ENCODE data around the gene TCOF1.
A peak's percentile ranks its signal among the peaks of the same experiment; 100 is the strongest.

Gene TCOF1

DNA sequence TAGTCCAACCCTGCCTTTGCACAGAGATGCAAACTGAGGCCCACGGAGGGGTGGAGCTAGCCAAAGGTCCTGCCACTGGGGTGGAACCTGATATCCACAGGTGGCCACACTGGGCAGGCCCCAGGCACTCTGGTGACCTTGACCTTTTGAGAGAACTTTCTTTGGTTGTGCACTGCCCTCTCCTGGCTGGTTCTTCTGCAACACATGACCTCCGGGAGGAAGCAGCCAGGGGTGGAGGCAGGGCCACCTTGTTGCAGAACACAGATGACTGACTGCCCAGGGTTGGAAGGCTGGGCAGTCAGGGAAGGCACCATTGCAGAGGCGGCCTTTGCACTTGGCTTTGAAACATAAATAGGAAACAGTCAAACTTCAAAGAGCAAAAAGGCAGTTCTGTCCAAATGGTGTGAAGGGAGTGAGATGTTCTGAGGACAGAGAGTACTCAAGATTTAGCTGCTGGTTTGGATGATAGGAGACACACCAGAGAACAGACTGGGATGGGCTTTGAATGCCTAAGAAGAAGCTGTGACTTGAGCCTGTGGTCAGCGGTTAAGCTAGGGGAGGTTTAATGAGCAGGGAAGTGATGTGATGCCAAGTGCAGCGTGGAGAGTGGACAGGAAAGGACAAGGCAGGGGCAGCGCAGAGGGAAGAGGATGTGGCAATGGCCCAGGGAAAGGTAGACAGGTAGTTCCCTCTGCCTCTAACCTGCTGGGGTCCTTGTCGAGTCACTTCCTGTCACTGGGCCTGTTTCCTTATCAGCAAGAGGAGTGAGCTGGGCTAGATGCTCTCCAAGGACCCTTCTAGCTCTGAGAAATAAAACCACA lies 6.8 kb upstream of the TCOF1 start:
- DNase-seq (peak; percentile 29), ATAC-seq (ENCODE audit: insufficient read depth, low read depth) (peak; percentile 82)
- Histone ChIP-seq H3K27me3 (ENCODE audit: insufficient read depth, low read length, poor library complexity) (peaks cover 3% of the 10 kb centered on the region), H3K4me3 (ENCODE audit: low read depth in 1 of 2, low read length in 2 of 2) (no peak overlapping the region), H3K9me3 (ENCODE audit: insufficient read depth, low read length, severe bottlenecking) (no peaks in the 10 kb centered on the region), H3K4me1 (ENCODE audit: insufficient read depth, low read length) (no peaks in the 10 kb centered on the region), H3K79me2 (ENCODE audit: insufficient read depth, low read length) (no peaks in the 10 kb centered on the region), H3K4me2 (ENCODE audit: insufficient read depth, low read length) (no peak overlapping the region), H4K20me1 (ENCODE audit: insufficient read depth, low read length) (no peaks in the 10 kb centered on the region), H2AFZ (ENCODE audit: low read depth, low read length) (no peak overlapping the region), H3K36me3 (ENCODE audit: insufficient read depth, low read length) (no peaks in the 10 kb centered on the region), H3K9ac (ENCODE audit: low read depth, low read length) (no peak overlapping the region), H3K27ac (ENCODE audit: low read length) (no peak overlapping the region)
- TF ChIP-seq EZH2 (IDR thresholded peaks at IDR 0.05; ENCODE audit: borderline replicate concordance, low read depth, low read length, severe bottlenecking) = no peak
- TF ChIP-seq, protein P1, sequence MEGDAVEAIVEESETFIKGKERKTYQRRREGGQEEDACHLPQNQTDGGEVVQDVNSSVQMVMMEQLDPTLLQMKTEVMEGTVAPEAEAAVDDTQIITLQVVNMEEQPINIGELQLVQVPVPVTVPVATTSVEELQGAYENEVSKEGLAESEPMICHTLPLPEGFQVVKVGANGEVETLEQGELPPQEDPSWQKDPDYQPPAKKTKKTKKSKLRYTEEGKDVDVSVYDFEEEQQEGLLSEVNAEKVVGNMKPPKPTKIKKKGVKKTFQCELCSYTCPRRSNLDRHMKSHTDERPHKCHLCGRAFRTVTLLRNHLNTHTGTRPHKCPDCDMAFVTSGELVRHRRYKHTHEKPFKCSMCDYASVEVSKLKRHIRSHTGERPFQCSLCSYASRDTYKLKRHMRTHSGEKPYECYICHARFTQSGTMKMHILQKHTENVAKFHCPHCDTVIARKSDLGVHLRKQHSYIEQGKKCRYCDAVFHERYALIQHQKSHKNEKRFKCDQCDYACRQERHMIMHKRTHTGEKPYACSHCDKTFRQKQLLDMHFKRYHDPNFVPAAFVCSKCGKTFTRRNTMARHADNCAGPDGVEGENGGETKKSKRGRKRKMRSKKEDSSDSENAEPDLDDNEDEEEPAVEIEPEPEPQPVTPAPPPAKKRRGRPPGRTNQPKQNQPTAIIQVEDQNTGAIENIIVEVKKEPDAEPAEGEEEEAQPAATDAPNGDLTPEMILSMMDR (IDR thresholded peaks at IDR 0.05; ENCODE audit: borderline replicate concordance, extremely low read depth, low read length, poor library complexity, severe bottlenecking) = peak; percentile 58

DNA sequence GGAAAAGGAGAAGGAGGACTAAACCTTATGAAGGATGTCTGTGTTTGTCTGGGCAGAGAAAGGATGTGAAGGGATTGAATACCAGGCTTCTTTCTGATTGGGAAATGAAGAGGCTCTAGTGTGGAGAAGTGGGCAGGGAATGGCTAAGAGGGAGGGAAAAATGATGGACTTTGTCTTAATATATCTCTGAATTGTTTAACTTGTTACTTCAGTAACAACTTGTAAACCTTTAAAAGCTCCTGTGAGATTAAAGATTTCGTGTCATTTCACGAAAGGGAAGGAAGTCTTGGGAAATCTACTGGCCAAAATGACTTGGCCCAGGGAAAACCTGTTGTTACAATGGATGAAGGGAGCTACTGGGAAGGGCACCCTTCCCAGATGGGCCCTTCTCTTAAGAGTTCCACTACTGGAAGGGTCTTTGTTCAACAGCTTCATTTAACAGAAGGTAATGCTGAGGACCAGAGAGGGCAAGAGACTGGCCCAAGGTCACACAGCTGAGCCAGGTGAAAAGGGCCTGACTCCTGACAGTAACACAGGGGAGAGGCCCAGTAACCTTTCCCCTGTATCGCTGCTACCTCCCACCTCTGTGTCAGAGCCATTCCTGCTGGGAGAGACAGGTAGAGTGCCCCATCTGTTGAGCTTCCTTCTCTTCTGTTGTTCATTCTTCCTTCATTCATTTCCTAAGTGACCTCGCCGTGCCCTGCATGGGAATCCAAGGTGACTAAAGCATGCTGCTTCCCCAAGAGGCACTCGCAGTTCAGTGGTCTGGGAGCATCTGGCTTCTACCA lies 5.1 kb upstream of the TCOF1 start:
- no peak for DNase-seq
- no peak for TF ChIP-seq EZH2 (IDR thresholded peaks at IDR 0.05; ENCODE audit: borderline replicate concordance, low read depth, low read length, severe bottlenecking)
- TF ChIP-seq, protein P1 (IDR thresholded peaks at IDR 0.05; ENCODE audit: borderline replicate concordance, extremely low read depth, low read length, poor library complexity, severe bottlenecking) = no peak
- Histone ChIP-seq H3K4me3 (ENCODE audit: low read depth in 1 of 2, low read length in 2 of 2) (no peak overlapping the region), H3K4me1 (ENCODE audit: insufficient read depth, low read length) (peaks cover 7% of the 10 kb centered on the region), H3K27ac (ENCODE audit: low read length) (no peak overlapping the region), H3K4me2 (ENCODE audit: insufficient read depth, low read length) (no peak overlapping the region), H3K9ac (ENCODE audit: low read depth, low read length) (no peak overlapping the region), H3K36me3 (ENCODE audit: insufficient read depth, low read length) (no peaks in the 10 kb centered on the region), H4K20me1 (ENCODE audit: insufficient read depth, low read length) (no peaks in the 10 kb centered on the region), H3K27me3 (ENCODE audit: insufficient read depth, low read length, poor library complexity) (peaks cover 3% of the 10 kb centered on the region), H2AFZ (ENCODE audit: low read depth, low read length) (no peak overlapping the region), H3K79me2 (ENCODE audit: insufficient read depth, low read length) (no peaks in the 10 kb centered on the region), H3K9me3 (ENCODE audit: insufficient read depth, low read length, severe bottlenecking) (no peaks in the 10 kb centered on the region)
- ATAC-seq (ENCODE audit: insufficient read depth, low read depth) = no peak

DNA sequence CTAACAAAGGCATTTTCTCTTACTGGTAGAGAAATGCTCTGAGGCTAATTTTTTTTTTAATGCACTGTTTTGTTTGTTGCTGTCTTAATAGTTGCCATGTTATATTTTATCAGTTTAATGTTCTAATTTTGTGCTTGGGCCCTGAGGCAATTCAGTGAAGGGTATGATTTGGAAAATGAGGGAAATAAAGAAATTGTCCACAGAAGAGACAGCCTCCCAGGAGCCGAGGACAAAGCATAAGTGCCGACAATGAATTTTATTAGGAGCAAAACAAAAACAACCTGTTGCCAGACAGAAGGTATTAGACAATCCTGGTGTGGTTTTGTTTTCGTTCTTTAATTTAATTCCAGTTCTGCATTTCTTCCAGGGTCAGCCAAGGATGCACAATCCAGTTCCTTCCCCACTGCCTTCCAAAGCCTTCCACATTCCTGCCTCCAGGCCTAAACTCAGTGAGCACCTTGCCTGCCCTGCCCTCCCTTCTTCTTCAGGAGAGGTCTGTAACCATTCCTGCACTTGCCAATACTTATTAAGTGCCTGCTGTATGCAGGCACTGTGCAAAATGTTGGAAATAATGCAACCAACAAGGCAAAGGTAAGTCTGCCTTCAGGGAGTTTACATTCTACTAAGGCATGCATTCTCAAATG lies 4.3 kb upstream of the TCOF1 start:
- no peak overlapping the region for H3K27ac ChIP-seq (ENCODE audit: low read length)
- no peak overlapping the region for H3K9ac ChIP-seq (ENCODE audit: low read depth, low read length)
- no peaks in the 10 kb centered on the region; the same call in 1 of the 2 replicates for H3K36me3 ChIP-seq (ENCODE audit: insufficient read depth, low read length)

More for the DNA sequence above, 4.3 kb upstream of the TCOF1 start:
- H3K27me3 ChIP-seq (ENCODE audit: insufficient read depth, low read length, poor library complexity) = peaks cover 3% of the 10 kb centered on the region
- TF ChIP-seq EZH2 (IDR thresholded peaks at IDR 0.05; ENCODE audit: borderline replicate concordance, low read depth, low read length, severe bottlenecking) = no peak
- TF ChIP-seq, protein P1 (IDR thresholded peaks at IDR 0.05; ENCODE audit: borderline replicate concordance, extremely low read depth, low read length, poor library complexity, severe bottlenecking) = no peak
- peaks cover 7% of the 10 kb centered on the region for H3K79me2 ChIP-seq (ENCODE audit: insufficient read depth, low read length)
- H2AFZ ChIP-seq (ENCODE audit: low read depth, low read length) = no peak overlapping the region
- peaks cover 7% of the 10 kb centered on the region for H3K4me1 ChIP-seq (ENCODE audit: insufficient read depth, low read length)
- ATAC-seq (ENCODE audit: insufficient read depth, low read depth) (no peak), DNase-seq (no peak)
- H3K4me3 ChIP-seq (ENCODE audit: low read depth in 1 of 2, low read length in 2 of 2) = no peak overlapping the region
- H3K4me2 ChIP-seq (ENCODE audit: insufficient read depth, low read length) = no peak overlapping the region
- H4K20me1 ChIP-seq (ENCODE audit: insufficient read depth, low read length) = no peaks in the 10 kb centered on the region
- H3K9me3 ChIP-seq (ENCODE audit: insufficient read depth, low read length, severe bottlenecking) = no peaks in the 10 kb centered on the region

Measured in DND-41 (cell line).